ENCODE measurements around the gene ADCY2. TPM values are rescaled to one million over a fixed set of nuclear protein-coding genes. Genes with fewer than 3 reads are reported as not detected.

ADCY2 gene
- total RNA-seq, 1 experiment from 2014 or later: 31.3 TPM

GRCh38 chr5:7852988-7853387 lies 457.1 kb downstream of the ADCY2 start:
- no peaks in the 10 kb centered on the region for H3K9me3 ChIP-seq (ENCODE audit: control insufficient read depth, low read depth, low read length)
- H3K4ac ChIP-seq (ENCODE audit: low read depth, low read length): no peak overlapping the region
- no peak overlapping the region for H4K91ac ChIP-seq (ENCODE audit: insufficient read length, low read depth, low read length)
- no peak overlapping the region for H2AK5ac ChIP-seq (ENCODE audit: insufficient read length, low read length)
- WGBS (ENCODE audit: extremely low coverage, insufficient read length, low lambda C conversion rate): no CpG with 5 or more reads among the region's 2 CpGs
- no peak overlapping the region for H2AFZ ChIP-seq (ENCODE audit: low read length)
- Mint-ChIP-seq H3K9me3 (peaks cover 2 to 7% of the 10 kb centered on the region in 2 experiments; a peak in 3 of 5 replicates), H3K27me3 (ENCODE audit: low read depth) (peaks cover 30% of the 10 kb centered on the region), H3K4me1 (peaks cover 11 to 15% of the 10 kb centered on the region in 2 experiments), H3K27ac (no peak overlapping the region), H3K36me3 (ENCODE audit: insufficient read depth in 1 of 3, low read depth in 3 of 3) (peaks cover 0 to 15% (median 4%) of the 10 kb centered on the region in 3 experiments; a peak in 3 of 7 replicates), H3K4me3 (no peak overlapping the region)
- no peak overlapping the region for H4K8ac ChIP-seq (replicated peaks; ENCODE audit: insufficient read length, low read depth, low read length)
- H3T11ph ChIP-seq (ENCODE audit: low read length): no peak overlapping the region
- H2BK12ac ChIP-seq (ENCODE audit: insufficient read length, low read depth, low read length): no peak overlapping the region
- no peak overlapping the region for H3K9ac ChIP-seq (ENCODE audit: extremely low read depth, insufficient read length, low read length)
- H3K56ac ChIP-seq (ENCODE audit: insufficient read length, low read depth, low read length): no peak overlapping the region
- H2BK5ac ChIP-seq (ENCODE audit: insufficient read length, low read length): no peak overlapping the region
- no peaks in the 10 kb centered on the region for H3K79me1 ChIP-seq (ENCODE audit: insufficient read depth, low read depth, low read length, poor library complexity, severe bottlenecking)
- DNase-seq: no peak
- H3K23me2 ChIP-seq (ENCODE audit: insufficient read length, low read depth, low read length, poor library complexity, severe bottlenecking): peaks cover 13% of the 10 kb centered on the region
- H4K5ac ChIP-seq (ENCODE audit: insufficient read length, low read depth, low read length): no peak overlapping the region
- H3K27me3 ChIP-seq (ENCODE audit: insufficient read depth, low read length): peaks cover 4% of the 10 kb centered on the region; the same call in 1 of the 2 replicates
- H4K20me1 ChIP-seq (ENCODE audit: control insufficient read depth, insufficient read depth, insufficient read length): no peaks in the 10 kb centered on the region
- H3K4me1 ChIP-seq (ENCODE audit: insufficient read depth, low read length): no peaks in the 10 kb centered on the region
- H3K79me2 ChIP-seq (ENCODE audit: insufficient read depth, low read length): no peaks in the 10 kb centered on the region
- H3K4me2 ChIP-seq (ENCODE audit: insufficient read depth, insufficient read length, low read length): no peak overlapping the region
- no peak overlapping the region for H3K18ac ChIP-seq (ENCODE audit: insufficient read length, low read depth, low read length)
- H3K14ac ChIP-seq (ENCODE audit: insufficient read depth, low read length): no peak overlapping the region
- no peak overlapping the region for H2BK15ac ChIP-seq (ENCODE audit: low read depth, low read length)
- no peak overlapping the region for H3K27ac ChIP-seq (ENCODE audit: insufficient read length, low read depth, low read length)
- H2BK20ac ChIP-seq (ENCODE audit: low read depth, low read length, poor library complexity, severe bottlenecking): no peak overlapping the region
- H2BK120ac ChIP-seq (ENCODE audit: low read depth, low read length, poor library complexity, severe bottlenecking): no peak overlapping the region
- no peak for TF ChIP-seq CTCF (conservative IDR thresholded peaks at IDR 0.05)
- H3K23ac ChIP-seq (ENCODE audit: insufficient read length, low read depth, low read length): no peak overlapping the region

Data from H9 (cell line).